Gastrocnemius medialis (tissue), 4 donors: ENCODE results near the gene NUDT14. TPM values are rescaled to one million over a fixed set of nuclear protein-coding genes. Genes with fewer than 3 reads are reported as not detected.
A peak's percentile ranks its signal among the peaks of the same experiment; 100 is the strongest.

Source experiments
- ATAC-seq, 2 donors: fragments of 150-250 bp; one replicate each; pipeline ENCODE4 v1.9.1; 2016
- DNase-seq, 2 donors: peaks; one replicate each; pipeline ENCODE4 v3.0.0-alpha.2; 2019
- H3K27ac ChIP-seq, 4 donors: fragments of 200-600 bp; sonication (generic); 1 replicate in 1 of 4; 2 replicates in 3 of 4; pipeline ENCODE4 v1.5.1; 2016 to 2018; ENCODE audit warnings: mild to moderate bottlenecking in 2 of 4, moderate library complexity in 1 of 4
- H3K27me3 ChIP-seq, 3 donors: fragments of 200-600 bp; sonication (generic) in 2 of 3; 1 replicate in 1 of 3; 2 replicates in 2 of 3; pipeline versions ENCODE4 v1.5.1 to v1.6.0; 2016 to 2019; ENCODE audit warnings: mild to moderate bottlenecking in 1 of 3, moderate library complexity in 1 of 3
- H3K36me3 ChIP-seq, 2 donors: fragments of 200-600 bp; sonication (generic) in 1 of 2; one replicate each; pipeline ENCODE4 v1.5.1; 2017 to 2018
- H3K4me1 ChIP-seq, 2 donors: fragments of 200-600 bp; sonication (generic) in 1 of 2; one replicate each; pipeline ENCODE4 v1.5.1; 2016 to 2017; ENCODE audit warnings: mild to moderate bottlenecking in 2 of 2
- H3K4me3 ChIP-seq, 4 donors: fragments of 200-600 bp; sonication (generic) in 3 of 4; 1 replicate in 1 of 4; 2 replicates in 3 of 4; pipeline ENCODE4 v1.5.1; 2016 to 2019; ENCODE audit warnings: mild to moderate bottlenecking in 2 of 4
- H3K9me3 ChIP-seq, 3 donors: fragments of 200-600 bp; sonication (generic) in 2 of 3; 1 replicate in 1 of 3; 2 replicates in 2 of 3; pipeline ENCODE4 v1.5.1; 2016 to 2019
- CTCF ChIP-seq, 5 experiments: fragments of 450-650 bp in 3 of 5; fragments of 200-600 bp in 2 of 5; sonication (generic) in 2 of 5; IDR thresholded peaks in 4 of 5; conservative IDR thresholded peaks in 1 of 5; 1 replicate in 4 of 5; 2 replicates in 1 of 5; pipeline ENCODE4 v1.5.1; 2016 to 2019; ENCODE audit warnings: antibody characterized with exemption in 5 of 5, mild to moderate bottlenecking in 3 of 5, moderate library complexity in 3 of 5
- POLR2A ChIP-seq, 2 donors: fragments of 450-650 bp; IDR thresholded peaks; one replicate each; pipeline ENCODE4 v1.6.1; 2017; ENCODE audit warnings: antibody characterized with exemption in 2 of 2, mild to moderate bottlenecking in 2 of 2, moderate library complexity in 2 of 2
- in situ Hi-C, 4 donors: fragments of 200-750 bp; cut with MboI; loops; one replicate each; pipeline versions ENCODE4 v1.15.0 to v1.8.0; 2017; ENCODE audit warnings: low sequenced_read_pairs in 4 of 4
- intact Hi-C: fragments of 100-400 bp; cut with DNase I; formaldehyde crosslinking; loops from one replicate; pipeline ENCODE4 v1.15.1; 2023; ENCODE audit warnings: low total_unique reads
- total RNA-seq, 4 donors: library from RNA; depleted of rRNA; stranded (reverse); fragments of >200 nt; gene quantifications; one replicate each; pipeline versions ENCODE4 v1.1.0 to v1.2.3, GENCODE V29; 2016

NUDT14 gene
- total RNA-seq, 4 donors from 2014 or later: 11.0 to 25.5 (median 16.4) TPM

DNA sequence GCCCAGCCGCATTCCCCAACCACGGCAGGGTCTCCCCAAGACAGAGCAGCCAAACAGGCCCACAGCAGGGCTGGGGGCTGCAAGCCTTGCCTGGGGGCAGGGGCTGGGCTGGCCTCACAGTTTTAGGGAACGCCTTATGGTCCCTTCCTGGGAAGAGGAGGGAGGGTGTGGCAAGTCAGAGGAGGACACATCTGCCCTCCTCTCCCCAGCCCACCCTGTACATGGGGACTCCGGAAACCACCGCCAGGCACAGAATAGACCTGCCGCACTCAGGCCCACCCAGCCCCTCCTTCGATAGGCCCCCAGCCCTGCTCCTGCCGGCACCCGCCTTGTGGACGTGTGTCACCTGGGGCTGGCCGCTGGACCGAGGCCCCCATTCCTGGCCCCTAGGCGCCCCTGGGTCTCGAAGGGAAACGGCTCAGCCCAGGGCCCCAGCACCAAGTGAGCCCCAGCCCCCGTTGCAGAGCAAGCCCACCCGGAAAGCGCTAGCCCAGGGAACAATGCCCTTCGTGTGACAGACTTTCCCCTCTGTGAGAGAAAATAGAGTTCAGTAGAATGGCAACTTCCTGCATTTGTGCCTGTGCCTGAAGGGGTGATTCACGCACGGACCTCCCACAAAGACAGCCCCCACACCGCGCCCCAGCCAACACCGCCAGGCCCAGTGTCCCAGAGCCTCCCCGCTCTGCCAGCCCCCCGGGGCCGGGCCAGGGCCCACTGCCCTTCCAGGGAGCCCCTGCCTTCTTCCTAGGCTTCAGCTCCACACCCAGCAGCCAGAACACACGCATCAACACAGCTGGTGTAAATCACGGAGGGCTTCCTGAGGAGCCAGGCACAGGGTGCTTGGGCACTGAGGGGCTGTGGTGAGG is 12.0 kb upstream of the NUDT14 start:
- Histone ChIP-seq H3K36me3 (no peaks in the 10 kb centered on the region), H3K4me3 (peak overlapping the region in 1 of 4 donors; percentile 13), H3K27me3 (peaks cover 22 to 37% (median 32%) of the 10 kb centered on the region in 3 donors), H3K9me3 (no peaks in the 10 kb centered on the region), H3K4me1 (peaks cover 11 to 17% of the 10 kb centered on the region in 2 donors), H3K27ac (peak overlapping the region; percentile 18 to 73 (median 64))
- DNase-seq: no peak
- in situ Hi-C loops: no loop called here
- TF ChIP-seq POLR2A (IDR thresholded peaks at IDR 0.05) (no peak), CTCF (IDR thresholded peaks at IDR 0.05 in 4 of 5, conservative IDR thresholded peaks at IDR 0.05 in 1 of 5) (no peak)
- intact Hi-C loops: no loop called here
- peak; percentile 20 to 28 for ATAC-seq

- Histone ChIP-seq H3K27me3 (no peaks in the 10 kb centered on the region), H3K9me3 (no peaks in the 10 kb centered on the region), H3K27ac (no peak overlapping the region), H3K4me3 (no peak overlapping the region), H3K4me1 (no peaks in the 10 kb centered on the region), H3K36me3 (no peaks in the 10 kb centered on the region)
- TF ChIP-seq POLR2A (IDR thresholded peaks at IDR 0.05) (no peak), CTCF (IDR thresholded peaks at IDR 0.05 in 4 of 5, conservative IDR thresholded peaks at IDR 0.05 in 1 of 5) (peak in 2 of 5 experiments; percentile 29 to 33)
- in situ Hi-C loops: no loop called here
- intact Hi-C loops: no loop called here
- ATAC-seq: no peak
- no peak for DNase-seq
Observed at GRCh38 chr14:105187935-105188524, 6.9 kb upstream of the NUDT14 start.

GRCh38 chr14:105187116-105187515 is 6.0 kb upstream of the NUDT14 start:
- intact Hi-C loops: no loop called here
- DNase-seq: no peak
- Histone ChIP-seq H3K4me3 (no peak overlapping the region), H3K27me3 (no peaks in the 10 kb centered on the region), H3K36me3 (no peaks in the 10 kb centered on the region), H3K4me1 (peaks cover 0 to 3% of the 10 kb centered on the region in 2 donors), H3K27ac (no peak overlapping the region), H3K9me3 (no peaks in the 10 kb centered on the region)
- no peak for ATAC-seq
- in situ Hi-C loops: no loop called here
- TF ChIP-seq POLR2A (IDR thresholded peaks at IDR 0.05) (no peak), CTCF (IDR thresholded peaks at IDR 0.05 in 4 of 5, conservative IDR thresholded peaks at IDR 0.05 in 1 of 5) (no peak)

DNA sequence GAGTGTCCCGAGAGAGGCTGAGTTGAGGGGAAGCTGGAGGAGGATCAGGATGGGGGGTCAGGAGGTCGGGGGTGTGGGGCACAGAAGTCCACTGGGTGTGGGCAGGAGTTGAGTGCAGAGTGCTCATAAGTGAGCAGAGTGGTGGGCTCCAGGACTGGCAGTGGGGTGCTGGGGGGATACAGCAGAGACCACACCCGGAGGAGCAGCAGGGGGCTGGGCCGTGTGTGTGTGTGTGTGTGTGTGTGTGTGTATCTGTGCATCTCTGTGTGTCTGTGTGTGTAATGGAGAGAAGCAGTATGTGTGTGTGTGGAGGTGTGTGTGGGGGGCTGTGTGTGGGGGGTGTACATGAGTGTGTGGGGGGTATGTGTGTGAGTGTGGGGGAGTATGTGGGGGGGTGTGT is 4.9 kb upstream of the NUDT14 start:
- DNase-seq (no peak), ATAC-seq (no peak)
- Histone ChIP-seq H3K9me3 (no peaks in the 10 kb centered on the region), H3K36me3 (no peaks in the 10 kb centered on the region), H3K4me3 (no peak overlapping the region), H3K4me1 (peaks cover 0 to 9% of the 10 kb centered on the region in 2 donors), H3K27me3 (no peaks in the 10 kb centered on the region), H3K27ac (no peak overlapping the region)
- intact Hi-C loops: no loop called here
- in situ Hi-C loops: no loop called here
- TF ChIP-seq POLR2A (IDR thresholded peaks at IDR 0.05) (no peak), CTCF (IDR thresholded peaks at IDR 0.05 in 4 of 5, conservative IDR thresholded peaks at IDR 0.05 in 1 of 5) (no peak)
